GM18907 (cell line): Measurements from ENCODE around the gene C22orf15.

Experiments
- ATAC-seq: cut with Tn5 transposase; IDR thresholded peaks from one replicate; pipeline ENCODE4 v1.9.1; 2021; ENCODE audit warnings: mild to moderate bottlenecking, moderate library complexity; ENCODE audit not compliant: unreplicated experiment

The C22orf15 gene

GRCh38 chr22:23772649-23773473 lies 10.1 kb downstream of the C22orf15 start, which contains the start of gene MMP11:
TSS of gene MMP11 (plus strand) at chr22:23772849. CDS start at chr22:23772871, 22 bp downstream.
- no peak for ATAC-seq

- no peak for ATAC-seq
Measured at GRCh38 chr22:23773483-23774113, 10.8 kb downstream of the C22orf15 start.

- ATAC-seq = no peak
Measured at GRCh38 chr22:23774114-23774921, 11.5 kb downstream of the C22orf15 start.

GRCh38 chr22:23774922-23775436 lies 12.2 kb downstream of the C22orf15 start:
- no peak for ATAC-seq

GRCh38 chr22:23775779-23776375 lies 13.1 kb downstream of the C22orf15 start:
- ATAC-seq = no peak

- ATAC-seq = no peak
Measured at GRCh38 chr22:23777776-23778576, 15.2 kb downstream of the C22orf15 start.

- no peak for ATAC-seq
Measured at GRCh38 chr22:23778577-23778900, 15.7 kb downstream of the C22orf15 start.

- no peak for ATAC-seq
Measured at GRCh38 chr22:23779083-23779482, 16.3 kb downstream of the C22orf15 start.

GRCh38 chr22:23779731-23780130 lies 16.9 kb downstream of the C22orf15 start:
- ATAC-seq = no peak

GRCh38 chr22:23780146-23780748 lies 17.5 kb downstream of the C22orf15 start:
- no peak for ATAC-seq

- ATAC-seq = no peak
Measured at GRCh38 chr22:23781065-23781464, 18.3 kb downstream of the C22orf15 start.

- ATAC-seq = no peak
Measured at GRCh38 chr22:23781511-23782183, 18.9 kb downstream of the C22orf15 start.

- ATAC-seq = no peak
Measured at GRCh38 chr22:23782252-23782651, 19.5 kb downstream of the C22orf15 start.

- no peak for ATAC-seq
Measured at GRCh38 chr22:23782703-23783102, 19.9 kb downstream of the C22orf15 start.

GRCh38 chr22:23783265-23784150 lies 20.7 kb downstream of the C22orf15 start:
- no peak for ATAC-seq

GRCh38 chr22:23784215-23784732 lies 21.5 kb downstream of the C22orf15 start:
- ATAC-seq = no peak

- ATAC-seq = no peak
Measured at GRCh38 chr22:23786261-23786710, 23.5 kb downstream of the C22orf15 start.
